GM19397 (cell line): ENCODE data around the gene MAGI2.

Experiments used
- ATAC-seq: cut with Tn5 transposase; IDR thresholded peaks from one replicate; pipeline ENCODE4 v1.9.1; 2021; ENCODE audit warnings: mild to moderate bottlenecking, moderate library complexity; ENCODE audit not compliant: unreplicated experiment

MAGI2 gene

GRCh38 chr7:79308192-79308591 is 145.3 kb downstream of the MAGI2 start:
- ATAC-seq: no peak

GRCh38 chr7:79307376-79307775 is 146.1 kb downstream of the MAGI2 start:
- ATAC-seq: no peak

GRCh38 chr7:79304711-79305110 is 148.8 kb downstream of the MAGI2 start:
- ATAC-seq: no peak

- no peak for ATAC-seq
Observed at GRCh38 chr7:79302293-79302692, 151.2 kb downstream of the MAGI2 start.

GRCh38 chr7:79301419-79301818 is 152.0 kb downstream of the MAGI2 start:
- no peak for ATAC-seq

- no peak for ATAC-seq
Observed at GRCh38 chr7:79300573-79300972, 152.9 kb downstream of the MAGI2 start.

GRCh38 chr7:79298145-79298760 is 155.2 kb downstream of the MAGI2 start:
- no peak for ATAC-seq

GRCh38 chr7:79296553-79297320 is 156.7 kb downstream of the MAGI2 start:
- ATAC-seq: no peak

GRCh38 chr7:79293655-79294142 is 159.8 kb downstream of the MAGI2 start:
- ATAC-seq: no peak

GRCh38 chr7:79292834-79293233 is 160.6 kb downstream of the MAGI2 start:
- no peak for ATAC-seq

GRCh38 chr7:79291498-79291865 is 162.0 kb downstream of the MAGI2 start:
- no peak for ATAC-seq

GRCh38 chr7:79290841-79291497 is 162.5 kb downstream of the MAGI2 start:
- no peak for ATAC-seq

GRCh38 chr7:79290398-79290797 is 163.1 kb downstream of the MAGI2 start:
- ATAC-seq: no peak

GRCh38 chr7:79288655-79289054 is 164.8 kb downstream of the MAGI2 start:
- no peak for ATAC-seq

GRCh38 chr7:79287981-79288380 is 165.5 kb downstream of the MAGI2 start:
- ATAC-seq: no peak

- ATAC-seq: no peak
Observed at GRCh38 chr7:79286181-79286580, 167.3 kb downstream of the MAGI2 start.

- ATAC-seq: no peak
Observed at GRCh38 chr7:79285756-79286155, 167.7 kb downstream of the MAGI2 start.

GRCh38 chr7:79284211-79284610 is 169.3 kb downstream of the MAGI2 start:
- no peak for ATAC-seq

- no peak for ATAC-seq
Observed at GRCh38 chr7:79282882-79283602, 170.4 kb downstream of the MAGI2 start.

GRCh38 chr7:79282070-79282694 is 171.3 kb downstream of the MAGI2 start:
- no peak for ATAC-seq

GRCh38 chr7:79281426-79281825 is 172.0 kb downstream of the MAGI2 start:
- ATAC-seq: no peak
